GM12891 (cell line): ENCODE measurements around the gene TGFB2.

Source experiments
- DNase-seq: peaks from one replicate; pipeline ENCODE4 v3.0.0; 2011; ENCODE audit warnings: low spot score; ENCODE audit not compliant: insufficient read length
- FAIRE-seq: peaks from 2 replicates; lab custom pipeline; 2011; peaks lifted over from hg19 to GRCh38; lab: Jason Lieb, UNC
- PAX5 ChIP-seq: IDR thresholded peaks from 2 replicates; pipeline ENCODE4 v1.6.1; 2011; ENCODE audit warnings: low read length, moderate library complexity, mild to moderate bottlenecking; ENCODE audit not compliant: insufficient read depth, severe bottlenecking
- POLR2A ChIP-seq: IDR thresholded peaks from 2 replicates; pipeline ENCODE4 v1.6.1; 2011; ENCODE audit warnings: low read depth, low read length, control low read depth
- POLR2AphosphoS5 ChIP-seq: IDR thresholded peaks from 2 replicates; pipeline ENCODE4 v1.6.1; 2011; ENCODE audit warnings: low read depth, low read length, control low read depth
- POU2F2 ChIP-seq: IDR thresholded peaks from 2 replicates; pipeline ENCODE4 v1.6.1; 2011; ENCODE audit warnings: low read depth, mild to moderate bottlenecking, control low read depth, low read length, moderate library complexity
- SPI1 ChIP-seq: IDR thresholded peaks from 2 replicates; pipeline ENCODE4 v1.6.1; 2011; ENCODE audit warnings: low read depth, low read length, control low read depth
- TAF1 ChIP-seq: IDR thresholded peaks from 2 replicates; pipeline ENCODE4 v1.6.1; 2011; ENCODE audit warnings: low read depth, low read length, control low read depth

TGFB2 gene

GRCh38 chr1:218347723-218348627, 2.8 kb downstream of the TGFB2 start:
- TF ChIP-seq PAX5 (no peak), POLR2AphosphoS5 (no peak), POLR2A (no peak), POU2F2 (no peak), SPI1 (no peak), TAF1 (no peak)
- DNase-seq (no peak), FAIRE-seq (no peak)

DNA sequence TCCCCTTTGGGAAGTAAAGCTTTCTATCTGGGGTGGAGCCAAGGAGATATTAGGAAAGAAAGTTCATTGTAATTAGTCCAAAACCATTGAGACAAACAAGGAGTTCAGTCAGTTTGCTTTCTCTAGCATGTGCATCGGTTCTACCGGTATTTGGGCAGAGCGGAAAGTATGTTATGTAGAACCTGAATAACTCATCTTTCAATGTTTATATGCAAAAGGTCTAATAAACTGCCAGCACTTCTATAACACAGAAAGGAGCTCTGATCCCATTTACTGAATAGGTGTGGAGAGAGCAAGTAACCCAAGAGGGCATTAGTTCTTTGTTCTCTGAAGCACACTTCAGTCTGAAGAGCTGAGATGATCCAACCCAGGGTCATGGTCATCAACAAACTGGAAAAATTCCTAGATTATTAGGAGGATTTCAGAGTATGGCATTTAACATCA, 3.5 kb downstream of the TGFB2 start:
- no peak for TF ChIP-seq SPI1
- no peak for TF ChIP-seq PAX5
- TF ChIP-seq POLR2A: no peak
- TF ChIP-seq POLR2AphosphoS5: no peak
- no peak for TF ChIP-seq POU2F2
- no peak for DNase-seq
- FAIRE-seq: no peak

DNA sequence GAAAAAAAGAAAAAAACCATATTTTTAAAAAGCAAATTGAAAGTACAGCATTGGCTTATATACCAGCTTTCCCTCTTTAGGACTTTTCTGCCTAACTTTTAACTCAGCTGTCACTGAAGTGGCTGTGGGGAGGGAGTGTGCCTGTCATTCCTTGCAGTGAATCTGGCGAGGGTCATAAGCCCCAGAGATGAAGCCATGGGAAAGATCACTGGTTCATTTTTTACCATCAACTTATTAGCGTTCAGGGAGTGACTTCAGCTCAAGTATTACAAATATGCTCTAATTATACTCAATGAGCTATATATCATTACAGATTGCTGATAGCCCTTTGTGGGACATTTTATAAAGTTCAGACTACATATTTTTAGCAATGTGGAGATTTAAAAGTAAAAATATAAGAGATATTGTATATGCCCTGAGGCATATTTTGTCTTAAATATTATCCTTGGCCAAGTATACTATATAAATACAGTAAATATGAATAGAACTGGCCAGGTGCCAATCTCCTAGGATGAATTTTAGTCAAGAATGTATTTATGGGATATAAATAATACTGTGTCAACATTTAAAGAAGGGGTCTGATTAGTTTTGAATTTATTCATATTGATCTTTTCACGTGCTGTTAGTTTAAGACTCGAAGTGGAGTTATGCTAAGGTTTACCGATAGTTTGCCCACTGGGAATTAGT, 4.4 kb downstream of the TGFB2 start:
- no peak for TF ChIP-seq SPI1
- no peak for TF ChIP-seq TAF1
- no peak for TF ChIP-seq POLR2A
- no peak for TF ChIP-seq PAX5
- no peak for TF ChIP-seq POU2F2
- no peak for TF ChIP-seq POLR2AphosphoS5

DNA sequence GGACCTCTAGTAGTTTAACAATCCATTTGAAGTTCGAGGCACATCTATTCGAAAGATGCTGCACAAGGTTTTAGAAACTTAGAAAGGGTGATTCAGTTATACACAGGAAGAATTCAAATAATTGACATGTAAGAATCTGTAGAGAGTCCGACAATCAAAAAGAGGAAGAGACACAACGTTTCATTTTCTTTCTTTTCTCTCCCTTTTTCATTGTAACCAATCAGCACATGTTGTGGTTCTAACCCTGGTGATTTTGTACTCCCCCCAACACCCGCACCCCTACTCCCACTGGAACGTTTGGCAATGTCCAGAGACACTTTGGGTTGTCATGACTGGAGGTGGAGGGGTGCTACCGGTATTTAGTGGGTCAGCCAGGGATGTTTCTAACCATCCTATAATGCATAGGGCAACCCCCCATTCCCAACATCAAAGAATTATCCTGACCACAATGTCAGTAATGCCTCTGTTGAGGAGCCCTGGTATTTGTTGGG, 4.9 kb downstream of the TGFB2 start:
- TF ChIP-seq SPI1 (peak; percentile 68), POU2F2 (no peak)
- FAIRE-seq (no peak), DNase-seq (no peak)

More for the DNA sequence above, 4.4 kb downstream of the TGFB2 start:
- DNase-seq (no peak), FAIRE-seq (no peak)

DNA sequence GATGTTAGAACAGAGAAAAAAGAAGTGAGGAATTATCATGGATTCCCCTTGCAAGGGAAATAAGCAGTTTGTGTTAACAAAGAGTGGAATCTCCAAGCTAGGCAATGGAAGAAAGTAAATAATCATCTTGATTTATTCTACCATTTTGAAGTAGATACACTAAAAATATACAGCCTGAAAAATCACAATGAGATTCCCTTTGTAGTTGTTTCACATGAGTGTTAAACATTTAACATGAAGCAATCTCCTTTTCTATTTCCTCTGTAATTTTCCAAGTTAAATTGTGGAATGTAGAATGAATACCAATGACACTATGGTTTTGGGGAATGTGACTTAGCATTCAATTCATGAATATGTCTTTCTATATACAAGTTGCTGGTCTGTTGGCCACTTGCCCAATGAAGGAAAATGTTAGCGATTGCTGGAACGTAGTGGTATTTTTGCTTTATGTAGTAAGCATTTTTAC, 5.7 kb downstream of the TGFB2 start:
- no peak for TF ChIP-seq POLR2A
- TF ChIP-seq POU2F2: no peak
- TF ChIP-seq TAF1: no peak
- no peak for TF ChIP-seq SPI1
- TF ChIP-seq POLR2AphosphoS5: no peak
- TF ChIP-seq PAX5: no peak
- no peak for FAIRE-seq
- DNase-seq: no peak

DNA sequence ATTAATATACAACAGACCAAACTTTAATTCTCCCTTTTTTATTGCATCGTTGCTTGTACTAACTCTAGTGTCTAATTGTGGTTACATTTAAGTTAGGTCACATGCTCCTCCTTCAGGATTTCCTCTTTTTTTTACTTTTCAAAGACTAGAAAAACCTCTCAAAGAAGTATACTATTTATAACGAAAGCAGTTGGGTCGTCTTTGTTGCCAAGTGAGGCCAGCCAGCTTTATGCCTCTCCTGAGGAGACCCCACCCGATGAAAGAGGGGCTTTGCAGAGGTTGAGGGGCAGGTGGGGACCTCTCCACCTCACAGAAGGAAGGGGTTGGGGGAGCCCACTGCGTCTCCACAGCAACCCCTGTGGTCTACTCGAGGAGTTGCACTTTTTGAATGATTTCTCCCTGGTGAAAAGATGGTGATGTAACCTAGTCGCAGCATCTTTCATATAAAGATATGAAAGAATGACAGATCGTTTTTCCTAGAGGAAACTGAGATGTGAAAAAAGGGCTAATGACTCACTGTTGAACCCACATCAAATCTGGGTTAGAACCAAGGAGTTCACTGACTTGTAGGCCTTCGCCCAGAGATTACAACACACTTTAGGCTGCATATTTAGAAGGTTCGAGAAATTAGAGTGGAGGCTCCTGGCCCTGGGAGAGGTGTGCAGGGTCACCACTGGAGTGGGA, 6.4 kb downstream of the TGFB2 start:
- DNase-seq (no peak), FAIRE-seq (no peak)
- TF ChIP-seq TAF1: no peak
- no peak for TF ChIP-seq POLR2AphosphoS5
- TF ChIP-seq POLR2A: no peak
- no peak for TF ChIP-seq SPI1
- TF ChIP-seq POU2F2: no peak
- no peak for TF ChIP-seq PAX5

- TF ChIP-seq TAF1: no peak
- TF ChIP-seq POU2F2: no peak
- no peak for TF ChIP-seq SPI1
- TF ChIP-seq POLR2A: no peak
- TF ChIP-seq PAX5: no peak
- no peak for TF ChIP-seq POLR2AphosphoS5
- DNase-seq: no peak
- FAIRE-seq: no peak
Measured at GRCh38 chr1:218352075-218352438, 6.9 kb downstream of the TGFB2 start.

DNA sequence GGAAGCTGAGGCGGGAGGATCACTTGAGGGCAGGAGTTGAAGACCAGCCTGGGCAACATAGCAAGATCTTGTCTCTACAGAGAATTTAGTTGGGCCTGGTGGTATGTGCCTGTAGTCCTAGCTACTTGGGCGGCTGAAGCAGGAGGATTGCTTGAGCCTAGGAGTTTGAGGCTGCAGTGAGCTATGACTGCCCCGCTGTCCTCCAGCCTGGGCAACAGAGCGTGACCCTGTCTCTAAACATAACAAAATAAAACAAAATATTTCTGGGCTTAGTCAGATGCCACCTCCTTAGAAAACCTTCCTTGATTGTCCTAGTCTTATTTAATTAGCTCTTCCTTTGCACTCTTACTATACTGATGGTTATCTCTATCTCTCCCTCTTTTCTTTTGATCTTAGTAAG, 8.5 kb downstream of the TGFB2 start:
- DNase-seq: no peak
- no peak for FAIRE-seq
- TF ChIP-seq TAF1: no peak
- no peak for TF ChIP-seq PAX5
- TF ChIP-seq SPI1: no peak
- TF ChIP-seq POLR2AphosphoS5: no peak
- no peak for TF ChIP-seq POU2F2
- no peak for TF ChIP-seq POLR2A

GRCh38 chr1:218355278-218355677, 10.1 kb downstream of the TGFB2 start:
- DNase-seq: no peak
- no peak for FAIRE-seq
- no peak for TF ChIP-seq POLR2AphosphoS5
- no peak for TF ChIP-seq POLR2A
- no peak for TF ChIP-seq SPI1
- no peak for TF ChIP-seq POU2F2
